GM19240 (cell line): ENCODE results near the gene TCF12.

Experiments
- DNase-seq: peaks from one replicate; pipeline ENCODE4 v3.0.0; 2011; ENCODE audit warnings: low spot score; ENCODE audit not compliant: insufficient read length

TCF12 gene

GRCh38 chr15:57045741-57046382 lies 127.4 kb downstream of the TCF12 start:
- DNase-seq, result no peak

GRCh38 chr15:57048930-57049549 lies 130.6 kb downstream of the TCF12 start:
- no peak for DNase-seq

- no peak for DNase-seq
Observed at GRCh38 chr15:57053470-57053869, 135.0 kb downstream of the TCF12 start.

GRCh38 chr15:57054204-57054750 lies 135.8 kb downstream of the TCF12 start:
- DNase-seq, result no peak

GRCh38 chr15:57056357-57056756 lies 137.9 kb downstream of the TCF12 start:
- DNase-seq, result no peak

GRCh38 chr15:57057134-57057930 lies 138.9 kb downstream of the TCF12 start:
- DNase-seq, result no peak

GRCh38 chr15:57059026-57059660 lies 140.7 kb downstream of the TCF12 start:
- DNase-seq, result no peak

- DNase-seq, result no peak
Observed at GRCh38 chr15:57060799-57061198, 142.4 kb downstream of the TCF12 start.

GRCh38 chr15:57061281-57061680 lies 142.8 kb downstream of the TCF12 start:
- DNase-seq, result no peak

- DNase-seq, result no peak
Observed at GRCh38 chr15:57061696-57062095, 143.3 kb downstream of the TCF12 start.

- DNase-seq, result no peak
Observed at GRCh38 chr15:57064033-57064432, 145.6 kb downstream of the TCF12 start.

GRCh38 chr15:57069423-57069822 lies 151.0 kb downstream of the TCF12 start:
- no peak for DNase-seq

- DNase-seq, result no peak
Observed at GRCh38 chr15:57070674-57071073, 152.2 kb downstream of the TCF12 start.

GRCh38 chr15:57079446-57079845 lies 161.0 kb downstream of the TCF12 start:
- DNase-seq, result no peak

- no peak for DNase-seq
Observed at GRCh38 chr15:57079931-57080620, 161.6 kb downstream of the TCF12 start.

- no peak for DNase-seq
Observed at GRCh38 chr15:57082054-57082728, 163.7 kb downstream of the TCF12 start.

GRCh38 chr15:57084192-57084591 lies 165.7 kb downstream of the TCF12 start:
- no peak for DNase-seq

- no peak for DNase-seq
Observed at GRCh38 chr15:57085267-57085666, 166.8 kb downstream of the TCF12 start.

- DNase-seq, result no peak
Observed at GRCh38 chr15:57086857-57087427, 168.5 kb downstream of the TCF12 start.

GRCh38 chr15:57089815-57090495 lies 171.5 kb downstream of the TCF12 start:
- no peak for DNase-seq
